Esophagus muscularis mucosa (tissue), 2 donors: ENCODE measurements around the gene SP2.

Experiments
- EP300 ChIP-seq: sonication (generic); formaldehyde crosslinking; IDR thresholded peaks from one replicate; pipeline ENCODE4 v1.6.1; 2017; ENCODE audit warnings: antibody characterized with exemption
- POLR2A ChIP-seq: fragments of 450-650 bp; IDR thresholded peaks from one replicate; pipeline ENCODE4 v1.6.1; 2017; ENCODE audit warnings: antibody characterized with exemption, moderate library complexity, mild to moderate bottlenecking, low read depth

- TF ChIP-seq EP300 = no peak
- no peak for TF ChIP-seq POLR2A
Observed at GRCh38 chr17:47948706-47949196, 52.7 kb downstream of the SP2 start.
